ENCODE measurements around the gene PKIB.

GRCh38 chr6:122669418-122669817 is 59.2 kb downstream of the PKIB start:
- no peak for TF ChIP-seq CTCF (conservative IDR thresholded peaks at IDR 0.05)
- no peak for TF ChIP-seq ZFX (IDR thresholded peaks at IDR 0.05)
